Testis (tissue), 3 donors: ENCODE measurements around the gene SLC35C1. TPM values are rescaled to one million over a fixed set of nuclear protein-coding genes. Genes with fewer than 3 reads are reported as not detected.

Experiments used
- DNase-seq: peaks from one replicate; pipeline ENCODE4 v3.0.0-alpha.2; 2019
- H3K27ac ChIP-seq, 2 donors: fragments of 200-600 bp; sonication (generic); one replicate each; pipeline ENCODE4 v1.5.1; 2019
- H3K27me3 ChIP-seq: fragments of 200-600 bp; sonication (generic); one replicate; pipeline ENCODE4 v1.5.1; 2019
- H3K36me3 ChIP-seq: fragments of 200-600 bp; sonication (generic); one replicate; pipeline ENCODE4 v1.5.1; 2017; ENCODE audit warnings: low read depth; ENCODE audit errors: missing control alignments
- H3K4me1 ChIP-seq: fragments of 200-600 bp; sonication (generic); one replicate; pipeline ENCODE4 v1.5.1; 2019
- H3K4me3 ChIP-seq, 2 donors: fragments of 200-600 bp; sonication (generic); one replicate each; pipeline ENCODE4 v1.5.1; 2017 to 2019
- H3K9me3 ChIP-seq: fragments of 200-600 bp; sonication (generic); one replicate; pipeline ENCODE4 v1.5.1; 2017
- CTCF ChIP-seq, 3 experiments: fragments of 450-650 bp in 2 of 3; fragments of 200-600 bp in 1 of 3; sonication (generic) in 1 of 3; IDR thresholded peaks; one replicate each; pipeline ENCODE4 v1.5.1; 2016 to 2019; ENCODE audit warnings: antibody characterized with exemption in 3 of 3, mild to moderate bottlenecking in 2 of 3, moderate library complexity in 1 of 3
- POLR2A ChIP-seq: fragments of 450-650 bp; IDR thresholded peaks from one replicate; pipeline ENCODE4 v1.6.1; 2017; ENCODE audit warnings: antibody characterized with exemption, mild to moderate bottlenecking, moderate library complexity
- WGBS, 2 donors: methylation state at CpG; one replicate each; pipeline ENCODE4 v1.1.5; 2018; 5-methylcytosine and 5-hydroxymethylcytosine counted together
- intact Hi-C: fragments of 100-400 bp; cut with DNase I; formaldehyde crosslinking; loops from one replicate; pipeline ENCODE4 v1.15.1; 2023; ENCODE audit warnings: low total_unique reads
- polyA plus RNA-seq: library from polyadenylated mRNA; stranded (reverse); fragments of 350-450 nt; fragmentation: Illumina TruSeq; extraction: RNeasy Lipid Tissue Mini Kit (QIAGEN cat#74804); gene quantifications from one replicate; pipeline ENCODE4 v1.2.3, GENCODE V29; 2014; ENCODE audit warnings: low read depth, low replicate concordance; ENCODE audit not compliant: insufficient read depth
- total RNA-seq, 2 donors: library from RNA; depleted of rRNA; stranded (reverse); fragments of >200 nt; gene quantifications; one replicate each; pipeline ENCODE4 v1.2.3, GENCODE V29; 2016

SLC35C1 gene
- total and polyA plus RNA-seq, 3 donors from 2014 or later, result 10.4 to 15.7 (median 12.9) TPM

DNA sequence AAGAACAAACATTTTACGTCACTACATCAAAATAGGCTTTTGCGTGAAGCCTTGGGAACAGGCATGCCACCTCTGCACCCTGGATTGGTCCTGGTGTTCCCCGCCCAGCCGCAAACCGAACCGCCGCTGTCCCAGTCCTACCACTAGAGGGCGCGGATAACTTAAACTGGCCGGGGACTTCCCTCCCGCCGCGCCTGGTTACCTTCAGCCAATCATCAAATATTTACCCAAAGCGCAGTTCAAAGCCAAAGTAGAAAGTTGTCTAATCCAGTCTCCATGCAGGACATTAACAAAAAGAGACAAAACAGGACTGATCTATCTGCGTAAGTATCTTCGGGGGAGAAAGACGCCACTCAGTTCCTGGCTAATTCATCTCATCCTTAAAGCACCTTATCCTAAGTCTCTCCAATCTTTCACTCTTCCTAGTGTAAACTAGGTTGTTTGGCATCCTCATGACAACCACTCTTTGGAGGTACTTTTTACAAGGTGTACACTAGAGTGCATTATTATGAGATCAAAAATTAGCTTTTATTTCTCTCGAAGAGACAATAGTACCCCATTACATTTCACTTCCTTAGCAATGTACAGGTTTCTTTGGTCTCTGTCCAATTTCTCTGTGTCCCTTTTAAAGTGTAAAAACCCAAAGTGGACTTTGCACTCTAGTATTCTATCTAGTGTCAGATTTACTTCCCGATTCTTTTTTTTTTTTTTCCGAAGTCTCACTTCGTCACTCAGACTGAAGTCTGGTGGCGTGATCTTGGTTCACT, 38.4 kb downstream of the SLC35C1 start:
- peak overlapping the region in 1 of 2 donors; percentile 1 for H3K4me3 ChIP-seq
- H3K27me3 ChIP-seq, result no peaks in the 10 kb centered on the region
- no peaks in the 10 kb centered on the region for H3K9me3 ChIP-seq
- TF ChIP-seq CTCF (IDR thresholded peaks at IDR 0.05) (peak; percentile 91 to 97 (median 91)), POLR2A (no peak)
- H3K4me1 ChIP-seq, result peaks cover 10% of the 10 kb centered on the region
- no peaks in the 10 kb centered on the region for H3K36me3 ChIP-seq
- no peak overlapping the region for H3K27ac ChIP-seq
- peak; percentile 95 for DNase-seq
- WGBS, 2 donors, result 11 to 14% methylated on average over 22 of the region's 22 CpGs
- intact Hi-C loops, result no loop called here

DNA sequence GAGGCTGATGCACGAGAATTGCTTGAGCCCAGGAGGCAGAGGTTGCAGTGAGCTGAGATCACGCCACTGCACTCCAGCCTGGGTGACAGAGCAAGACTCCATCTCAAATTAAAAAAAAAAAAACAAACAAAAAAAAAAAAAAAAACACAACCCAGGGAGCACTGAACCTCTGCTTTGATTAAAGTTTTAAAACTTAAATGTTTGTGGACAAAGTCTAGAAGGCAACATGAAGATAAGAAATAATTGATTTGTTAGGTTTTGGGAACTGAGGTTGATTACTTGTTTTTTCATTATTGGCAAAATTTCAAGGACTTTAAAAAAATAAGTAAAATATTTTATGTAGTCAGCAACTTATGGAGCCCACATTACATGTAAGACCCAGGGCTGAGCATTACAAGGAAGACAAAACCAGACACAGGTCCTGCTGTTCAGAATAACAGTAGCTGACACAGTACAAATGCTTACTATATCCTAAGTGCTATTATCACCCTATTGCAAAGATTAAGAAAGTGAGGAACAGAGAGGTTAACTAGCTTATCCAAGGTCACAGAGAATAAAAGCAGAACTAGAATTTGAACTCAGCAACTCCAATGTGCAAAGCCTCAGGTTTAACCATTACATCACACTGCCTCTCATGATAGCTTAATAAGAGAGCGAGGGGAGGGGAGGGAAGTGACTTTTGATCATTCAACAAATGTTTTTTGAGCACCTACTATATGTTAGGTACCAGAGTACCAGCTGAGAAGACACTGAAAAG, 40.1 kb downstream of the SLC35C1 start:
- no peak for DNase-seq
- Histone ChIP-seq H3K9me3 (no peaks in the 10 kb centered on the region), H3K36me3 (no peaks in the 10 kb centered on the region), H3K4me3 (no peak overlapping the region), H3K4me1 (peaks cover 22% of the 10 kb centered on the region), H3K27ac (no peak overlapping the region), H3K27me3 (no peaks in the 10 kb centered on the region)
- 84 to 85% methylated on average over 3 of the region's 3 CpGs for WGBS, 2 donors
- intact Hi-C loops, result no loop called here
- TF ChIP-seq CTCF (IDR thresholded peaks at IDR 0.05) (no peak), POLR2A (no peak)

- WGBS, 2 donors, result 71 to 79% methylated on average over 4 of the region's 4 CpGs
- H3K4me1 ChIP-seq, result peaks cover 34% of the 10 kb centered on the region
- H3K36me3 ChIP-seq, result no peaks in the 10 kb centered on the region
- H3K9me3 ChIP-seq, result no peaks in the 10 kb centered on the region
- no peak for DNase-seq
- intact Hi-C loops, result no loop called here
- no peak overlapping the region for H3K4me3 ChIP-seq
- TF ChIP-seq POLR2A, result no peak
- no peak for TF ChIP-seq CTCF (IDR thresholded peaks at IDR 0.05)
- no peaks in the 10 kb centered on the region for H3K27me3 ChIP-seq
- H3K27ac ChIP-seq, result peak overlapping the region; percentile 79 to 97
These were observed 41.3 kb downstream of the SLC35C1 start for GRCh38 chr11:45846174-45846675.

GRCh38 chr11:45846974-45847910, 42.3 kb downstream of the SLC35C1 start, which contains the start of gene CRY2:
TSS of gene CRY2 (plus strand) at chr11:45847475. CDS start at chr11:45847491, 16 bp downstream.
- Histone ChIP-seq H3K9me3 (no peaks in the 10 kb centered on the region), H3K27me3 (no peaks in the 10 kb centered on the region), H3K27ac (peak within 1 kb of the TSS; percentile 96 to 97), H3K36me3 (no peaks in the 10 kb centered on the region), H3K4me3 (peak within 1 kb of the TSS; percentile 95 to 96), H3K4me1 (peaks cover 44% of the 10 kb centered on the region)
- intact Hi-C loops, result no loop called here
- 0 to 1% methylated on average over 14 to 53 of the region's 75 CpGs for WGBS, 2 donors
- TF ChIP-seq POLR2A, result peak; percentile 97
- no peak for TF ChIP-seq CTCF (IDR thresholded peaks at IDR 0.05)
- peak; percentile 99 for DNase-seq
